ENCODE measurements around the gene PYCR2.
"Not testable (repeated sequence)": the region's sequence is repeated elsewhere in the genome, so short reads cannot be mapped to it uniquely, and the experiment has no call there.

PYCR2 gene

GRCh38 chr1:225923692-225924555, at the start of gene PYCR2:
Gene PYCR2 (minus strand): TSS chr1:225924250. CDS start chr1:225924110, 140 bp downstream.
- DNase-seq (ENCODE audit: low read depth): peak; percentile 87

- DNase-seq (ENCODE audit: low read depth): no peak
Observed at GRCh38 chr1:225973158-225973557, 49.1 kb upstream of the PYCR2 start.

- DNase-seq (ENCODE audit: low read depth): no peak
Observed at GRCh38 chr1:225972344-225973152, 48.5 kb upstream of the PYCR2 start.

- DNase-seq (ENCODE audit: low read depth): not testable (repeated sequence)
Observed at GRCh38 chr1:225970592-225971157, 46.6 kb upstream of the PYCR2 start.

GRCh38 chr1:225969751-225970150, 45.7 kb upstream of the PYCR2 start:
- DNase-seq (ENCODE audit: low read depth): not testable (repeated sequence)

GRCh38 chr1:225965231-225965630, 41.2 kb upstream of the PYCR2 start:
- DNase-seq (ENCODE audit: low read depth): no peak

- DNase-seq (ENCODE audit: low read depth): no peak
Observed at GRCh38 chr1:225963735-225964530, 39.9 kb upstream of the PYCR2 start.

- peak; percentile 60 for DNase-seq (ENCODE audit: low read depth)
Observed at GRCh38 chr1:225962440-225962975, 38.5 kb upstream of the PYCR2 start.

GRCh38 chr1:225961659-225962439, 37.8 kb upstream of the PYCR2 start:
- no peak for DNase-seq (ENCODE audit: low read depth)

GRCh38 chr1:225958041-225958440, 34.0 kb upstream of the PYCR2 start:
- no peak for DNase-seq (ENCODE audit: low read depth)

GRCh38 chr1:225954753-225955152, 30.7 kb upstream of the PYCR2 start:
- DNase-seq (ENCODE audit: low read depth): no peak

- DNase-seq (ENCODE audit: low read depth): no peak
Observed at GRCh38 chr1:225953315-225953714, 29.3 kb upstream of the PYCR2 start.

- DNase-seq (ENCODE audit: low read depth): no peak
Observed at GRCh38 chr1:225950905-225951497, 27.0 kb upstream of the PYCR2 start.

- DNase-seq (ENCODE audit: low read depth): no peak
Observed at GRCh38 chr1:225949041-225949440, 25.0 kb upstream of the PYCR2 start.

GRCh38 chr1:225946803-225947202, 22.8 kb upstream of the PYCR2 start:
- DNase-seq (ENCODE audit: low read depth): no peak

- DNase-seq (ENCODE audit: low read depth): no peak
Observed at GRCh38 chr1:225946082-225946620, 22.1 kb upstream of the PYCR2 start.

GRCh38 chr1:225945564-225945963, 21.5 kb upstream of the PYCR2 start:
- DNase-seq (ENCODE audit: low read depth): no peak

- no peak for DNase-seq (ENCODE audit: low read depth)
Observed at GRCh38 chr1:225944951-225945350, 20.9 kb upstream of the PYCR2 start.

- no peak for DNase-seq (ENCODE audit: low read depth)
Observed at GRCh38 chr1:225944387-225944786, 20.3 kb upstream of the PYCR2 start.

- no peak for DNase-seq (ENCODE audit: low read depth)
Observed at GRCh38 chr1:225943582-225943981, 19.5 kb upstream of the PYCR2 start.
